GM10266 (cell line): ENCODE data around the gene ZNF710.

ENCODE experiments used
- DNase-seq: peaks from one replicate; pipeline ENCODE4 v3.0.0; 2012; ENCODE audit errors: extremely low spot score
- TF ChIP-seq, protein P1 (sequence below): IDR thresholded peaks from 2 replicates; pipeline ENCODE4 v1.5.1; 2012; ENCODE audit warnings: mild to moderate bottlenecking, low read depth; ENCODE audit not compliant: control insufficient read depth, insufficient read depth; ENCODE audit errors: missing control alignments

The ZNF710 gene

DNA sequence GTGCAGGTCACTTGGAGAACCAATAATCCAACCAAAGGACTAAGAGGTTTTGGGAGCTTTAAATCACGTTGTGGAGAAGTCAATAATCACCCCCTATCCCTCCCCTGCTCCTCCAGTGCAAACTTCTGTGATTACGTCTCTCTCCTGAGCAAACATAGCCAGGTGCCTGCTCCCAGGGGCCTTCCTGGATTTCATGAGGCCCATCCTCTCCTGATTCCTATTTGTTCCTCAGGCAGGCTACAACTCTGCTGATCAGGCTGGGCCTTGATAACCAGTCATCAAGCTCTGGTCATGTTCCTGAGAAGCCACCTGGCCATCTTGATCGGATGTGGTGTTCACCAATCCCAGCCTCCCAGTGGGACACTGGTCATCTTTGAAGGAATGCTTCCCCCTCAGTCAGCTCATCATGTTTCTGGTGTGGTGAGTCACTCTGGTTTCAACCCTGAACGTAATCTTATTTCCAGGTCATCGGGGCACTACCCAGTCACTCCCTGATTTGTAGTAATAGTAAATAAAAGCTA is 2.9 kb upstream of the ZNF710 start:
- TF ChIP-seq, protein P1, sequence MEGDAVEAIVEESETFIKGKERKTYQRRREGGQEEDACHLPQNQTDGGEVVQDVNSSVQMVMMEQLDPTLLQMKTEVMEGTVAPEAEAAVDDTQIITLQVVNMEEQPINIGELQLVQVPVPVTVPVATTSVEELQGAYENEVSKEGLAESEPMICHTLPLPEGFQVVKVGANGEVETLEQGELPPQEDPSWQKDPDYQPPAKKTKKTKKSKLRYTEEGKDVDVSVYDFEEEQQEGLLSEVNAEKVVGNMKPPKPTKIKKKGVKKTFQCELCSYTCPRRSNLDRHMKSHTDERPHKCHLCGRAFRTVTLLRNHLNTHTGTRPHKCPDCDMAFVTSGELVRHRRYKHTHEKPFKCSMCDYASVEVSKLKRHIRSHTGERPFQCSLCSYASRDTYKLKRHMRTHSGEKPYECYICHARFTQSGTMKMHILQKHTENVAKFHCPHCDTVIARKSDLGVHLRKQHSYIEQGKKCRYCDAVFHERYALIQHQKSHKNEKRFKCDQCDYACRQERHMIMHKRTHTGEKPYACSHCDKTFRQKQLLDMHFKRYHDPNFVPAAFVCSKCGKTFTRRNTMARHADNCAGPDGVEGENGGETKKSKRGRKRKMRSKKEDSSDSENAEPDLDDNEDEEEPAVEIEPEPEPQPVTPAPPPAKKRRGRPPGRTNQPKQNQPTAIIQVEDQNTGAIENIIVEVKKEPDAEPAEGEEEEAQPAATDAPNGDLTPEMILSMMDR: no peak
- no peak for DNase-seq

DNA sequence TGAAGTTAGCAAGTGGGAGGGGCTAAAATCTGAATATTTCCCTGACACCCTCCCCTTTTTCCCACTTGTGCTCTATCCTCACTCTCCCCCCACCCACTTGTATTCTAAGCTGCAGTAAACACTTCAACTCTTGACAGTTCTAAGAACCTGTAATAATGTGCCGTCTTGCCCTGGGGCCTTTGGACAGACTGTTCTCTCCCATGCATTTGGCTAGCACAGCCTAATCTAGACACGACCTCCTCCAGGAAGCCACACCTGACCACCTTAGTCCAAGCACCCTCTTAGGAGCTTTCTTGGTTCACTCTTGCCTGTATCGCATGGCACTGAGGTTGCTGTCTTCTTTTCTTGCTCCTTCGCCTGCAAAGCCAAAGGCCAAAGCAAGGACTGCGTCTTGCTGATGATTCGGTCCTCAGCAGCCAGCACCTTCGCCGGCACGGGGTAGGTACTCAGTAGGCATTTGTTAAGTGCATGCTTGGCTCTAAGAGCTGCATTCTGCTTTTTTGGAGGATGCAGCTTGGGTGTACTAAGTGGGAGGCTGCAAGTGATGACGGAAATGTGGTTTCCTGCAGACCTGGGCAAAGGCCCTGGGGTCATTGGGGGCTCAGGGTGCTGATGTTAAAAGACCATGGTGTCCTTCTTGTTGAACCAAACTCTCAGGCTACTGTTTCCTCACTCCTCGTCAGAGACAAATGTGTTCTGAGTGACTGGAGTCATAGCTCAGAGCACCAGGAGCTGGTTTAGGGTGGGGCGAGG is 2.0 kb upstream of the ZNF710 start:
- DNase-seq: no peak

DNA sequence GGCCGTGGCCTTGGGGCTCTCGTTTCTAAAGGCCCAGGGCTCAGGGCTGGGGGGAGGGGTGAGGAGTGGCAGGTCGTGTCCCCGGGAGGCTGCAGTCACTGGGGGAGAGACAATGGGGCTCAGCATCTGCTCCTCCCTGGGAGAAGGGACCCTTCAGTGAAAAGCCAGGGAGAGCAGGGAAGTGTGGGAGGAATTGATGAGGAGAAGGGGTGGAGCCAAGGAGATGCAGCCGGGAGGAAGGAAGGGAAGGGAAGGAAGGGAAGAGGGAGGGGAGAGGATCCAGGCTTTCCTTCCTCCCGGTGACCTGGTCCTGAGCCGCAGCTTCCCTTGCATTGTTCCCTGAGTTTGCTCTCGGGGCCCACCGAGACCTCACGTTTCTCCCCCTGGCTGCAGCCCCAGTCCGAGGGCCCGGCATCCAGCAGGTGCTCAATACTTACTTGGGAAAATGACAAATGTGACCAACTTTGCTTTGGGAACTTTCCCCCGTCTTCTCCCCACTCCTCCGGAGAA is 1.4 kb upstream of the ZNF710 start:
- no peak for DNase-seq
- TF ChIP-seq, protein P1: no peak

More for the DNA sequence above, 2.0 kb upstream of the ZNF710 start:
- TF ChIP-seq, protein P1: no peak

DNA sequence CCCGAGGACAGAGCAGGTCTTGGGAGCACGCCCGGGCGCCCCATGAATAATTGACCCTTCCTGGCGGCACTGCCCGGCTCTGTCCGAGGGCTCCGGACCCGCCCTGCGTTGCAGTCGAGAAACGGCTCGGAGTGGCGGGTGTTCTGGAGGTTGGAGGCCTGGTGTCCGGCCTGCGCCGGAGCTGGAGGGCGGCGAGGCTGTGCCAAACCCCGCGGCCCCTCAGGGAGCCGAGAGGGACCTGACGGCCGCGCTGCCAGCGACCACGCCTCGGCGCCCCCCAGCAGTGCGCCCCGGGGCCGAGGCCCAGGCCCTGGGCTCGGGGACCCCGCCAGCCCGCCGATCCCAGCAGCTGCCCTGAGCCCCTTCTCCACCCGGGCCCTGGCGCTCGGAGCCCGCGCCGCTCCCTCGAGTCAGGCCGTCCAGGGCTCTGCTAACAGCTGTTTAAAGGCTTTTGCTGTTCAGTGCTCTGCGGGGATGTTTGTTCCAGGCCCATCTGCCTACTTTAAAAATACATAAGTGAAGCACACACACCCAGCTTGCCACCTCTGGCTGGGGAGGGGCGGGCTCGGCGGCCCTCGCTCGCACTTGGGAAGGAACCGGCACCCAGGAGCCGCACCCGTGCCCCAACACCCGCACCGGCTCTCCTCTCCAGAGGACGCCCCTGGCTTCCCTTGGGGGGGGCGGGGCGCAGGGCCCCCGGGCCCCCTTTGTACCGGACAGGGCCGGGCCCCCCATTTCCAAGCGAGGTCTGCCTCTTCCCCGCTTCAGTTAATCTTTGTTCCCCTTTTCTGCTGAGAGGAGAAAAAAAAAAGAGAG is 730 bp upstream of the ZNF710 start:
- TF ChIP-seq, protein P1: no peak
- DNase-seq: peak; percentile 68

DNA sequence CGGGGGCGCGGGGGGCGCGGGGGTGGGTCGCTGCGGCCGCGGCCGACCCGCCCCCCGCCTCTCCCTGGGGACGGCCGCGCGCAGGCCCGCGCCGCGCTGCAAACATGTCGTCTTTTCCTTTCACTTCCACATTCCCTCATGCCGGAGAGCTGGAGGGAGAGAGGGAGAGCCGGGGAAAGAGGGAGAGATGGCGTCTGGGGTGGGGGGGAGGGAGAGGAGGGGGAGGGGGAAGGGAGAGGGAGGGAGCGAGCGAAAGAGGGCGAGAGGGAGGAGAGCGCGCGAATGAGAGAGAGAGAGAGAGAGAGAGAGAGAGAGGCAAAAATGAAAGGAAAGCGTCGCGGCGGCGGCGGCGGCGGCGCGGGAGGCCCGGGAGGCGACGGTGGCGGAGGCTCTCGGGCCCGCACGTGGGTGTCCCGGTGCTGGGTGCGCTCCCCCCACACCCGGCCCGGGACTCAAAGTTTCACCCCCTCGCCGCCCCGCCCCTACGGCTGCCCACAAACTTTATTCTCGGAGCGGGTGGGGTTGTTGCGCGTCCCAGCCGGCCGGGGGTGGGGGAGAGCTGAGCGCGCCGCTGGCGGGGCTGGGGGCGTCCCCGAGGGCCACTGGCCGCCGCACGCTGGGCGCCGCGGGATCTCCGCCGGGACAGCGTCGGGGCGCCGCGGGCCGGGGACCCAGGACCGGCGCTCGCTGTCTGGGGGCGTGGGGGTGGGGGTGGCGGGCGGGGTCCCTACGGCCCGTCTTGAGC is 731 bp downstream of the ZNF710 start:
- DNase-seq: peak; percentile 91
- TF ChIP-seq, protein P1: no peak

DNA sequence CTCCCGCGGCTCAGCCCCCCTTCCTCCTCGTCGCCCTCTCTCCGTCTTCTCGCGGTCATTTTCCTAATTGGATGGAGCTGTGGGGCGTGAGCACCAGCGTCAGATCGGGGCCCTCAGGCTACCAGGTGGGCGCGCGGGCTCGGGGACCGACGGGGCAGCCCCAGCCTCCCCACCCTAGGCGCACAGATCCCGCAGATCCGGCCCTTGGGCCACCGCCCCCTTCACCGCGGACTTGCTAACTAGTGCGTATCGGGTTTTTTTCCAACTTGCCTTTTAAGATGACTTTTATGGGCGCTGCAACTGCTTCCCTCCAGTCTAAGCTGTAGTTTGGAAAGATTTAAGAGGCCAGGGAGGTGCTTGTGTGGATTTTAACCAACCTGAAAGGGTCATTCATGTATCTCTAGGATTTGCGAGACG is 1.3 kb downstream of the ZNF710 start:
- DNase-seq: peak; percentile 69
- TF ChIP-seq, protein P1: no peak
